GM18520 (cell line): ENCODE data around the gene MRPL23.
"Not testable (repeated sequence)": the region's sequence is repeated elsewhere in the genome, so short reads cannot be mapped to it uniquely, and the experiment has no call there.

Experiments
- ATAC-seq: cut with Tn5 transposase; IDR thresholded peaks from one replicate; pipeline ENCODE4 v1.9.1; 2021; ENCODE audit not compliant: unreplicated experiment

MRPL23 gene

DNA sequence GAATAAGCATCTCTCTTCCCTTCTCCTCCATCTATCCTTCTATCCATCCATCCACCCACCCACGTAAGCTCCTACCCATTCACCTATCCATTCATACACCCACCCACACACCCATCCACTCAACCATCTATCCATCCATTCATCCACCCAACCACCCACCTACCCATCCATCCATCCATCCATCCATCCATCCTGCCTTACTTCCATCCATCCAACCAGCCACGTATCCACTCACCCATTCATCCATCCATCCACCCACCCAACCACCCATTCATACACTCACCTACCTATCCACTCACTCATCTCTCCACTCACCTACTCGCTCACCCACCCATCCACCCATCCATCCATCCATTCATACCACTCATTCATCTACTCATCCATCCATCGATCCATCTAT, 14.5 kb upstream of the MRPL23 start:
- no peak for ATAC-seq

DNA sequence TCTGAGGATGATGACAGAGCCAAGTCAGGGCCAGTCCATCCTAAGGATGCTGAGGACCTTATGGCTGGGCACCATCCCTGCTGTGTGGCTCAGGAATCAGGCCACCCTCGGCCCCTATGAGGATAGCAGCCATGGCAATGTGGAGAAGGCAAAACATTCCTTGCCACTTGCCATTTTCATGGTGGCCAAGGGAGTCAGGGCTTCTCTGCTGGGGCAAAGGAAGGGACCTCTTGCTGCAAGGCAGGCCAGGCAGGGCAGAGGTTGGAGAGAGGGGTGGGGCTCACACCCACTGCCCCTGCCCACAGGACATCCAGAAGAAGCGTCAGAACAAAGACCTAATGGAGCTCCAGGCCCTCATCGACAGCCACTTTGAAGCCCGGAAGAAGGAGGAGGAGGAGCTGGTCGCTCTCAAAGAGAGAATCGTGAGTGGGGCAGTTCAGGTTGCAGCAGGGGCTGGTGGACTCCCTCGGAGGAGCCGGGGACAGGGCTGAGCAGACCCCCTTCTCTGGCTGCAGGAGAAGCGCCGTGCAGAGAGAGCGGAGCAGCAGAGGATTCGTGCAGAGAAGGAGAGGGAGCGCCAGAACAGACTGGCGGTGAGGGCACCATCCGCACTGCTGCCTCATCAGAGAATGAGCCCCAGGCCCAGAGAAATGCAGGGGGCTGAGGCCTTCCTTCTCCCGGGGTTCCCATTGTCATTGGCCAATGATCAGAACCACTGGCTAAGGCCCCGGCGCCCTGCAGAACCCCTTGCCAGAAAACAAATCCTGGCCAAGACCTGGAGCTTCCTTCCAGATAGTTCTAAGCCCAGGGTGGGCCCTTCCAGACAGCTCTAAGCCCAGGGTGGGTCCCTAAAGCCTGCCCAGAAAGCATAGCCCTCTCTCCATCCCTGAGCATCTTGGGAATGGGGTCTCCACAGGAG, 13.5 kb upstream of the MRPL23 start:
- ATAC-seq, result no peak

DNA sequence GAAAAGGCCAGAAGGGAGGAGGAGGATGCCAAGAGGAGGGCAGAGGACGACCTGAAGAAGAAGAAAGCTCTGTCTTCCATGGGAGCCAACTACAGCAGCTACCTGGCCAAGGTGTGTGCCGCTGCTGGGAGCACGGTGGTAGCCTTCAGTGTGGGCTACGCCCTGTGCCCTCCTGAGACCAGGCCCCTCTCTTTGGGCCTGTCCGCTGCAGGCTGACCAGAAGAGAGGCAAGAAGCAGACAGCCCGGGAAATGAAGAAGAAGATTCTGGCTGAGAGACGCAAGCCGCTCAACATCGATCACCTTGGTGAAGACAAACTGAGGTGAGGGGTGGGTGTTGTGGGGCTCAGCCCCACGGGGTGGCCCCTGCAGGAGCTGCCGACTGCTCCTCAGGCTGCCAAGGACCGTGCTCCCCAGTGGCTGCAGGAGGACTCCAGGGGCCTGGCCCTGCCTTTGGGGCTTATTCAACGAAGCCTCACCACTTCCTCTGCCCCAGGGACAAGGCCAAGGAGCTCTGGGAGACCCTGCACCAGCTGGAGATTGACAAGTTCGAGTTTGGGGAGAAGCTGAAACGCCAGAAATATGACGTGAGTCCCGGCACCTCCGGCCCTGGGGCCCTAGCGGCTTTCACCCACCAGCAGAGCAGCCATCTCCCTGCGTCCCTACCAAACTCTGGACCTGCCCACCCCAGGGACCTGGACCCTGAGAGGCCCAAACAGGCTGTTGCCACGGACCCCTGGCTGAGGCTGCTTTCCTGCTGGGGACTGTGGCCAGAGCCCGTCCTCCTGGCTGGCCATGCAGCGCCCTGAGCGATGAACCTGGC, 12.6 kb upstream of the MRPL23 start:
- ATAC-seq, result no peak

DNA sequence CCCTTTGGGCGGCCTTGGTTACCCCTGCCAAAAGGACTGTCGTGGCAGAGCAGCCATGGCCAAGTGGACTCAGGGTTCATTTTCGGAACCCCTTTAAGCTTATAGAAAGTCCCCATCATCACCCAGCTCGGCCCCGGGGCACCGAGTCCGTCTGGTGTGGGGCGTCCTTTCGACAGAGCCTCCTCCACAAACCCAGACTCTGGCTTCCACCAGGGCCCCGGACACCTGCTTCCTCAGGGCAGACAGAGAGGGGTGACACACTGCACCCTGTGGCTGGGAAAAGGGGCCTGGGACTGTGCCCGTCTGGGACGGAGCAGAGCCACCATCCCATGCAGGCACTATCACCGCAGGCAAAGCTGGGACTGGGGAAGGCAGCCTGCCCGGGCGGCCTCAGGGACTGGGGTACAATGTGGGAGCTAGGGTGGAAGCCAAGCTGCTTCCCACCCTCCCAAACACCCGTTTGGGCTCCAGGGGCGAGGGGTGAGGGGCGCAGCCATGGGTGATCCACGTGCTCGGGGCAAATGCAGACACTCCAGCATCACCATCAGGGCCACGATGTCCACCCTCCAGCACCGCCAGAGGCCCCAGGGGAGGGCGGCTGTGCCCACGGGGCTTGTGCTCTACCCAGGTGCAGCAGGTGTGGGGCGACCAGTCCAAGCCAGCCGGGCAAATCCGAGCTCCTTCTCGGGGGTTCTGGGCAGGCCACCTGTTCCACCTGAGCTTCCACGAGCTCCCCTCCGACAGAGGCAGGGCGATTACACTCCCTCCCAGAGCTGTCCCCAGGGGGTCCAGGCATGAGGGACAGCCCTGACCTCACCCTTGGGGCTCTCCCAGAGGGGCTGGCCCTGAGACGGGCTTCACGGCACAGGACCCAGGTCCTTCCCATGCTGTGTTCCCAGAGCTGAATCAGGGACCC, 11.7 kb upstream of the MRPL23 start:
- ATAC-seq, result no peak

DNA sequence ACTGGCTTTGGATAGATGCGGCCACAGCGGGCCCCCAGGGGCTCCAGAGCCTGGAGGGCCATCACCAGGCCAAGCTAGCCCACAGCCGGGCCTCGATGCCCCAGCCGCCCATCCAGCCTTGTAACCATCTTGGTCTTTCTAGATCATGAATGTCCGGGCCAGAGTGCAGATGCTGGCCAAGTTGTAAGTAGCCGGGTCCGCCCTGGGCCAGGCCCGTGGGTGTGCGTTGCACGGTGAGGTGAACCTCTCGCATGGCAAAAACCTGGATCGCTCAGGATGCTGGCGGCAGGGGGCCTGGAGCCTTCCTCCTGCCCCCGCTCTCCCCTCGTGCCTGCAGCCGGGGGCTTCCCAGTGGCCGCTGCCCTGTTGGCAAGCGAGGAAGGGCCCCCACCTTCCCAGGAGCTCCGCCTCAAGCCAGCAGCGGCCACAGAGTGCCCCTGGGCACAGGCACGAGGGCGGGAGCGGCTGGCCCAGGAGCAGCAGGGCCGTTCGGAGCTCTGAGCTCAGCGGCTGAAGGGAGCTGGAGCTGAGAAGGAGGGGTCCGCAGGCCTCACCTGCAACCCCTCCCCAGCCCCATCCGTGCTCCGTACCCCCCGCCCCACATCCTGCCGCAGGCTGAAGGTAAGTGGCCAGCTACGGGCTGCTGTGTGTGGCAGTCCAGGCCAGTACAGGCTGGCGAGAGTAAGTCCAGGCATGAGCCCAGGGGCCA, 10.9 kb upstream of the MRPL23 start:
- no peak for ATAC-seq

DNA sequence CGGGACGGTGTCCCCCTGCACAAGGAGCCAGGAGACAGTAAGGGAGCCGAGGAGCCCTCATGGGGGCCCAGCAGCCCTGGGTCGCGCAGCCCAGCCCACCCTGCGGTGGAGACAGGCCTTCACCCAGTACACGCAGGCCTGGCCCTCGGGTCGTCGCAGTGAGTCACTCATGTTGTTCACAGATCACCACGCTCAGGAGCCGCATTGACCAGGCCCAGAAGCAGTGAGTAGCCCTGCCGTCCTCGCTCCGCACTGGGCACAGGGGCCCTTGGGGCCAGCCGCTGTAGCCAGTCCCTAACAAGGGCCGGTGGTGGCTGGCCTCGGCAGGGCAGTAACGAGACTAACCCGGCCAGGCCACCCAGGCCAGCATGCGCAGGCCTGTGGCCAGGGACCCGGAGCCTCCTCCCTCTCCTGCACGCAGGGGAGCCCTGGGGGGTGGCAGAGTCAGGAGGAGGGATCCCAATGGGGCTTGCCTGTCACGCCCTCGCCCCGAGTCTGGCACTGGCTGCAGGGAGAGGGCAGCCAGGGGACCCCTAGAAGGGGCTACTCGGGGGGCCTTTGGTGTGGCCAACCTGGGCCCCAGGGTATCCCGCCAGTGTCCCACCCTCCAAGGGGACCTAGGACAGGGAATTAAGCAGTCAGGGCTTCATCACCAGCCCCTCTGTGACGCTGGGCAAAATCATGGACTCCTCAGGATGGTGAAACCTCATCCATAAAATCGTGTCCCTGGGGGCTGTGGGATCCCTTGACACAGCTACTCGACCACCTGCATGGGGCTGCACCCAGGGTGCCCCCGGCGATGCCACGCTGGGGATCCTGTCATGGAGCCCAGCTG, 10.1 kb upstream of the MRPL23 start:
- no peak for ATAC-seq

DNA sequence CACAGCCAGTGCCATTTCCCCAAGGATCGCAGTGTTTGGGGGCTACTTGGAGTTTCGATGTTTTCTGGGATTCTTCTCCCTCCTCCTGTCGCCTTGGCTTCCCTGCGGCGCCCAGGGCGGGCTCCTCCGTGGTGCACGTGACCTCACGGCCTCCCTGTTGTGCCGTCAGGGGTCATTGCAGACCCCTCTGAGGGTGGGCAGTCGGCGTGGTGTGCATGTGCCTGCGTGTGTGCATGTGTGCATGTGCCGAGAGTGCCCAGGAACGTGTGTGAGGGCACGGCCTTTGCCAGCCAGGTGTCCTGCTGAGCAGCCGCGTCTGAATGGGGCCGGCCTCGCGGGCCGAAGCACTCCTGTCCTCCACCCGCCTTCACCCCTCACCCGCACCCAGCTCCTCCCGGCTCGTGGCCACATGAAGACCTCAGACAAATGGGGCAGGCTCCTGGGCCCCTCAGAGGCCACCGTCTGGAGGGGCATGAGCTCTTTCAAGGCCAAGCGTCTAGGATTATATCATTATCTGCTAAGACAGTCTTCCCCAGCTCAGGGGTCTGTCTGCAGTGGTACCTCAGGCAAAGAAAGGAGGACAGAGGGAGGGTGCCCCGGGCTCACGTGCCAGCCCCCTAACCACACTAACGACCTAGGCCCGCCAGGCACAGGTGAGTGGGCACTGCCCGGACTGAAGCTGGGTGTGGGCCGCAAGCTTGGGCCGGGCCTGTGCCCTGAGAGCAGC, 9.4 kb upstream of the MRPL23 start:
- ATAC-seq, result no peak

DNA sequence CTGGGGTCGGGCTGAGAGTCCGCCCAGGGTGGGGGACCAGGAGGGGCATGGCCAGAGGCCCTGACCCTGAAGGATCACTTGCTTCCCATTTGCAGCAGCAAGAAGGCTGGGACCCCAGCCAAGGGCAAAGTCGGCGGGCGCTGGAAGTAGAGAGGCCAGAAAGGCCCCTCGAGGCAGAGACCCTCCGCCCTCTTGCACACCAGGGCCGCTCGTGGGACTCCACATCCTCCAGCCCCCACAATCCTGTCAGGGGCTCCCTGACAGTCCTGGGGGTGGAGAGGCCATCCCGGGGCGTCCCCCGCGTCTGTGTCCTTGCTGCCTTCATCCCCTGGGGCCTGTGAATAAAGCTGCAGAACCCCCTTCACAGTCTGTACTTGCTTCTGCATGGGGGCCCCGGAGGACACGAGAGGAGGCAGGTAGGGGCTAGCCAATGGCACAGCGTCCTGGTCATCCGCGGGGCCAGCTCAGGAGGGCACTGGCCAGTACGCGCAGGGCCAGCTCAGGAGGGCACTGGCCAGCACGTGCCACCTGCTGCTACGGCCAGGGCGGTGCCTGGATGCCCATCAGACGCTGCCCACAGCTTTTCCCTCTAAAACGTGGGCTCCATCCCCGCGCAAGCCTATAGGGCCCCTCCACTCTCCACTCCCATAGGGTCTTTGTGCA, 8.7 kb upstream of the MRPL23 start:
- ATAC-seq, result no peak

DNA sequence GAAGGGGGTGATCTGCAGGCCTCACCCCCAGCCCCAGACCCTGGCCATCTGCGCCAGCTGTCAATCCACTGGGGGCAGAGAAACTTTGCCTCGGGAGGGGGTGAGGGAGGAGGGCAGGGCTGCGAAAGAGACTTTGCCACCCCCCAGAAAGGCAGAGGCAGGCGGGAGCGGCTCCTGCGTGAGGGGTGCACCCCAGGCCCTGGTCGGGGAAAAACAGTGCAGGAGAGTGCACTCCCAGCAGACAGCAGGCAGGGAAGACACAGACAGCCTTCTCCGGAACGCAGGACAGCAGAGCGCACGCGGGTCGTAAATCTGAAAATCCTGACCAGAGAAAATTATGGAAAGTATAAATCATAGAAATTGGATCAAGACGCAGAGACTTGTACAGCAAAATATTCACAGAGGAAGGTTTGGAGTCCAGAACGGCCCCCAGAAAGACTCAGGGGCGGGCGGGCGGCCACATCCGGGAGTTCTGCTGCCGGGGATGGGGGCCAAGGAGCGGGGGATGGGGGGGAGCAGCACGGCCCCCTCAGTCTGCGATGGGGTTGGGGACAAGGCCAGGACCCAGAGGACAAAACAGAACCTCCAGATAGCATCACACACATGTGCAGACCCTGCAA, 8.0 kb upstream of the MRPL23 start:
- no peak for ATAC-seq

DNA sequence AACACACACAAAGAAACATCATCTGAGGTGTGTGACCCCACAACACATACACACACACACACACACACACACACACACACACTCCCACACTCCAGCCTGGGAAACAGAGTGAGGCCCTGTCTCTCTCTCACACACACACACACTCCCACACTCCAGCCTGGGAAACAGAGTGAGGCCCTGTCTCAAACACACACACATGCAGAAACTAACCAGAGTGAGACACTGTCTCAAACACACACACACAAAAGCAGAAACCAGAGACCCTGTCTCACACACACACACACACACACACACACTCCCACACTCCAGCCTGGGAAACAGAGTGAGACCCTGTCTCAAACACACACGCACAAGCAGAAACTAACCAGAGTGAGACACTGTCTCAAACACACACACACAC, 7.3 kb upstream of the MRPL23 start:
- ATAC-seq, result not testable (repeated sequence)

DNA sequence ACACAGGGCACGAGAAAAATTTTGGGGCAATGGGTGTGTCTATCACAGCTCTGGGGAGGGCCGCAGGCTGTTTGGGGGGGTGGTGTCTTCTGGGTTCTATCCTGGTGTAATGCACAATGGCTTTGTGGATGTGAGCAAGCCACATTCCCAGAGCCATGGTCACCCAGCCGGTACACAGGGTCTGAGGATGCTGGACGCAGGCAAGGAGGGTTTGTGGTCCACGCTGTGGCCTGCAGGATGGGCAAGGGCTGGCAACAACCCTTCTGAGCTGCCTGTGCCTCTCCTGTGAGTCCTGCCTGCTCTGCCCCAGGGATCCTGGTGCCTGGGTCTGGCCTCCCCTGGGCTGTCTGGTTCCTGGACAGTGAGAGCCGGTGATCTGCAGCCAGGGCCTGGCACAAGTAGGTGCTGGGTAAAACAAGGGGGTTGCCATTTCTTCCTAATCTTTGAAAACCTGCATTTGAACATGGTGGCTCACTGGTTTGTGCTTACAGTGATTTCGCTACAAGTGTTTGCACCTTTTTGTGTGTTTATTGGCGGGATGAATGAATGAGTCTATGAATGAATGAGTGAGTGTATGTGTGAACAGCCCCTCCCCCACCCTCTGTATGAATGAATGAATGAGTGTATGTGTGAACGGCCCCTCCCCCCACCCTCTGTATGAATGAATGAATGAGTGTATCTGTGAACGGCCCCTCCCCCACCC, 4.4 kb upstream of the MRPL23 start:
- no peak for ATAC-seq

DNA sequence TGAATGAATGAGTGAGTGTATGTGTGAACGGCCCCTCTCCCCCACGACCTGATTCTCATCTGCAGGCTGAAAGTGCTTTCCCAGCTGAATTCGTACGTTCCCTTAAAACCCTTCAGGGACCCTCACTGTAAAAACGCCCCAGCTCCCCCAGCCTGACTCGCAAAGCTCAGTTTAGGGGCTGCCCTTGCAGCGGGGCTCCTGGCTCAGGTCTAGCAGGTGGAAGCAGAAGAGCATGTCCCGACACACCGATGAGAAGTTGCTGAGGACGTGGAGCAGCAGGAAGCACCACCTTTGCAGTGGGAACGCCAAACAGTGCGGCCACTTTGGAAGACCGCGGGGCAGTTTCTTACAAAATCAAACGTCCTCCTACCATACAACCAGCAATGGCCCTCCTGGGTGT, 3.6 kb upstream of the MRPL23 start:
- ATAC-seq, result no peak

DNA sequence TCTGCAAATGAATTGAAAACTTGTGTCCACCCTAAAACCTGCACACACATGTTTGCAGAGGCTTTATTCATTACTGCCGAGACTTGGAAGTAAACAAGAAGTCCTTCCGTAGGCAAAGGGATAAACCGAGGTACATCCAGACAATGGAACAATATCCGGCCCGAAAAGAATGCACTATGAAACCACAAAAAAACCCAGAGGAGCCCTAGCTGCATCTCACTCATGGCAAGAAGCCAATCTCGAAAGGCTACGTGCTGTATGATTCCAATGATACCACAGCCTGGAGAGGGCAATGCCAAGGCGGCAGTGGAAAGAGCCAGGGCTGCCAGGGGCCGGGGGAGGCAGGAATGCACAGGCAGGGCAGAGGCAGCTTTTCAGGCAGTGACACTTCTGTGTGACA, 3.2 kb upstream of the MRPL23 start:
- no peak for ATAC-seq

DNA sequence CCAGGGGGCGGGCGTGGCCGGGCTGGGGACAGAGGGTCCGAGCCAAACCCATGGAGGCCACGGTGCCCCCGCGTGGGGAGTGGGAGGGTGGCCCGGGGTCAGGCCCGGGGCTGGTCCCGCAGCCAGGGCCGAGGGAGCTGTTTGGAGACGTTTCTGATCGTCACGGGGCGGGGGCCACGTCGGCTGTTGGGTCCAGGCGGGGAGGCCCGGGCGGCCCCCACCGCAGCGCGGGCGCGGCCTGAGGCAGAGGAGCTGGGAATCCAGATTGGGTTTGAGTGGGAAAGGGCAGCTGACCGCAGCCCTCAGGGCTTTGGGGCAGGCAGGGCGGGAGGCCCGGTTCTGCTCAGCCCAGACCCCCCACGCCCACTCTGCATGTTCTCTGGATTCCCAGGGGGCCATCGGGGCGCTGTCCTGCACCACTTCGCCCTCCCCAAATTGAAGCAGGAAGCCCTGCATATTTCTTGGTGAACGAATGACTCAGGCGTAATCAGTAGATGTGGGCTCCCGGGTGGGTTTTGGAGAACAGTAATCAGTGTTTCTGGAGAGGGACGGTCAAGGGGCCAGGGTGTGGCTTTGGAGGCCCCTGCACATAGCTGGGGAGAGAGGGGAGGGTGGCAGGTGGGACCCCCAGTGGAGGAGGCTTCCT, 583 bp downstream of the MRPL23 start:
- ATAC-seq, result no peak

DNA sequence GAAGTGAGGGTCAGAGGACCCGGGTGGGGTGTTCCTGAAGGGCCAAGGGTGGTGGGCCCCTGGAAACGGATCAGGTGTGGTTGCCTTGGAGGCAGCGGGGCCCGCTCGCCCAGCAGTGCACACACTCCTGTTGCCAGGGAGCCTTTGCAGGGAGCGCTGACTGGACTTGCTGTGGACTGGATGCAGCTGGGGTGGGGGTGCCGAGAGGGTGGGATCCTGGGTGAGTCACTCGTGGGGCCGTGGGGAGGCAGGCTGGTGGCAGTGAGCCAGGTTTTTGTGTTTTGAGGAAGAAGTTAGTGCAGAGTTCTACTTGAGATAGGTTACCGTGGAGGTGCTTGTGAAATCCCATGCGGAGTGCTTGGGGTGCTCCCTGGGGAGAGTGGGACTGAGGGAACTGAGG, 1.3 kb downstream of the MRPL23 start:
- no peak for ATAC-seq

DNA sequence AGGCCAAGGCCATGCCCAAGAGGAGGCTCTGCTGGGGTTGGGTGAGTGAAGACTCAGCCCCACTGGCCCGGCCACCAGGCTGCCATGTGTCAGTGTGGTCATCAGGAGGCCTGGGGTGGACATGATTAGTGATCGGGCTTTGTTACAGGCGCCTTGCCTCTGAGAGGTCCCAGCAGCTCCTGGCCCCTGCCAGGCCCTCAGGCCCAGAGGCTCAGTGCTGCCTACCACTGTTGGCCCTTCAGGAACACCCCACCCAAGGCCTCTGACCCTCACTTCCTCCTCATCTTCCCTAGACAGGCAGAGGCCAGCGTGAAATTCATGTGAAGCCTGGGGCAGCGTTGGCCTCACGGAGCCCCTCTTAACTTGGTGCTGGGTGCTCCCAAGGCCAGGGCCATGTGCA, 2.2 kb downstream of the MRPL23 start:
- ATAC-seq, result no peak

DNA sequence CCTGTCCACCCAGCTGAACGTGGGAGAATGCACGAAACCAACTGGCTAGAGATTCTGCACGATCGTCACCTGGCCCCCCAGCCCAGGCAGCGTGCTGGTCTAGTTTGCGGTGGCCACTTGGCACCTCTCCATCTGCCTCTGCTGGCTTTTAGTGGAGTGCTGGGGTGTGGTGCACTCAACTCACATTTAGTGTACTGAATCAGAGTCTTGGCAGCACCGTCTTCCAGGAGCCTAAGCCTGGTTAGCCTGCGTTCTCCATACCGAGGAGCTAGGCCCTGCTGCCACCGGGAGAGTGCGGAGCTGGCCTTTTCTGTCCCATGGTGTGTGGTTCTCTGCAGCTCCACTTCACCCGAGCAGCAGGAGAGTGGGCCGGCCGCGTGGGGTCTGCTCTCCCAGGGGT, 2.8 kb downstream of the MRPL23 start:
- no peak for ATAC-seq
